Mammary epithelial cell (primary cell): ENCODE measurements around the gene KCNMA1.

ENCODE experiments used
- CTCF ChIP-seq, 2 donors: IDR thresholded peaks in 1 of 2; conservative IDR thresholded peaks in 1 of 2; 2 replicates each; pipeline ENCODE4 v1.5.1; 2011 to 2012; ENCODE audit warnings: inconsistent platforms in 2 of 2, low read length in 2 of 2, mild to moderate bottlenecking in 2 of 2, control low read depth in 1 of 2, low read depth in 1 of 2; ENCODE audit not compliant: insufficient read depth in 1 of 2; ENCODE audit errors: extremely low read depth in 1 of 2
- EZH2 ChIP-seq: IDR thresholded peaks from 2 replicates; pipeline ENCODE4 v1.6.1; 2012; ENCODE audit warnings: low read length, inconsistent platforms, borderline replicate concordance

GRCh38 chr10:77081481-77081891, 556.1 kb downstream of the KCNMA1 start:
- TF ChIP-seq CTCF (conservative IDR thresholded peaks at IDR 0.05 in 1 of 2, IDR thresholded peaks at IDR 0.05 in 1 of 2; ENCODE audit: extremely low read depth in 1 of 2, insufficient read depth in 1 of 2, low read depth in 1 of 2, low read length in 2 of 2): no peak
- no peak for TF ChIP-seq EZH2
